GM18502 (cell line): ENCODE measurements around the gene BSCL2.
"Not testable (repeated sequence)": the region's sequence is repeated elsewhere in the genome, so short reads cannot be mapped to it uniquely, and the experiment has no call there.

Experiments used
- ATAC-seq: cut with Tn5 transposase; IDR thresholded peaks from one replicate; pipeline ENCODE4 v1.9.1; 2021; ENCODE audit warnings: mild to moderate bottlenecking; ENCODE audit not compliant: unreplicated experiment, poor library complexity

The BSCL2 gene

DNA sequence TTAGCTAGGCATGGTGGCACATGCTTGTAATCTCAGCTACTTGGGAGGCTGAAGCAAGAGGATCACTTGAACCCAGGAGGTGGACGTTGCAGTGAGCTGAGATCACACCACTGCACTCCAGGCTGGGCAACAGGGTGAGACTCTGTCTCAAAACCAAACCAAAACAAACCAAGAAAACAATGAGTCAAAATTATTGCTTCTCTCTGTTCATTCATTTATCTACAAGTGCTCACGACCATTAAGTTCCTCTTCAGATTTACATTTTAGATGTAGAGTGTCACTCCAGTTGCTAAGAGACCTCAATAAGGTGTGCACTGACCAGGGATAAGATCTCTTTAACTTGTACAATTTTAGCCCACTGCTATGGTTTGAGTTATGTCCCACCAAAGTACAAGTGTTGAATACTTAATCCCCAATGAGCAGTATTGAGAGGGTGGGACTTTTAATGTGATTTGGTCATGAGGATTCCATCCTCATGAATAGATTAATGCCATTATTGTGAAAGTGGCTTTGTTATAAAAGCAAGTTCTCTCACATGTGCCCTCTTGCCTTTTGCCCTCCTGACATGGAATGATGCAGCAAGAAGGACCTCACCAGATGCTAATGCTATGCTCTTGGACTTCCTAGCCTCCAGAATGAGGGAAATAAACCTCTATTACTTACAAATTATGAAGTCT, 12.2 kb upstream of the BSCL2 start:
- ATAC-seq, result no peak

DNA sequence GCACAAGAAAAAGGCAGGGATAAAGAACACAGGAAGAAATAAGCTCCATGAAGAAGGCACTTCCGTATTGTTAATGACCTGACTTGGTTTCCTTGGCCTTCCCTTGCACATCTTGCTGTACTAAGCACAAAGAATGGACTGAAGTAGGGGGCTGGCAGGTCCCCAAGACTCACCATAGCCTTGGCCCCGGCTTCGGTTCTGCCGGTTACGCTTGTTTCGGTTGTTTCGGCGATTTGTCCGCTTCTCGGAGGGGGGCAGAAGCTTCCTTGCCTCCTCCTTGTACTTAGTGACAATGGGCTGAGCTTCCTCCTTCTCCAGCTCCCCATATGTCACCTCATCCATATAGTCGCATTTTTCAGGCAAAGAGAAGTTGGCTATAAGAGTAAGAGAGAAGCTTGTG, 9.6 kb upstream of the BSCL2 start:
- no peak for ATAC-seq

DNA sequence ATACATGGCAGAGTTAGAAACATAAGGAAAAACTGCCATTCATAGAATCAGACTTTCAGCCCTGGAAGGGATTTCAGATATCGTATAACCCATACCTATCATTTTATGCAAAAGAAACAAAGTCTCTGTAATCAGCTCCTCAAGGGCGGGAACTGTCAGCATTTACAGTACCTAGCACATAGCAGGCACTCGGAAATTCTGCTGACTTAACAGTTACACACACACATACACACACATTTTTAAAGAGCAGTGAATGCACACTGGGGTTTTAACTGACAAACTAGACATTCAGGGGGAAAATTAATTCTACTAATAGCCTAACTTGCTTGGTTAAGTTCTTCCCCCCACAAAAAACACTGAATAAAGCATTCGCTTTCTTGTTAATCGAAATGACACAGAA, 9.0 kb upstream of the BSCL2 start:
- ATAC-seq, result no peak

DNA sequence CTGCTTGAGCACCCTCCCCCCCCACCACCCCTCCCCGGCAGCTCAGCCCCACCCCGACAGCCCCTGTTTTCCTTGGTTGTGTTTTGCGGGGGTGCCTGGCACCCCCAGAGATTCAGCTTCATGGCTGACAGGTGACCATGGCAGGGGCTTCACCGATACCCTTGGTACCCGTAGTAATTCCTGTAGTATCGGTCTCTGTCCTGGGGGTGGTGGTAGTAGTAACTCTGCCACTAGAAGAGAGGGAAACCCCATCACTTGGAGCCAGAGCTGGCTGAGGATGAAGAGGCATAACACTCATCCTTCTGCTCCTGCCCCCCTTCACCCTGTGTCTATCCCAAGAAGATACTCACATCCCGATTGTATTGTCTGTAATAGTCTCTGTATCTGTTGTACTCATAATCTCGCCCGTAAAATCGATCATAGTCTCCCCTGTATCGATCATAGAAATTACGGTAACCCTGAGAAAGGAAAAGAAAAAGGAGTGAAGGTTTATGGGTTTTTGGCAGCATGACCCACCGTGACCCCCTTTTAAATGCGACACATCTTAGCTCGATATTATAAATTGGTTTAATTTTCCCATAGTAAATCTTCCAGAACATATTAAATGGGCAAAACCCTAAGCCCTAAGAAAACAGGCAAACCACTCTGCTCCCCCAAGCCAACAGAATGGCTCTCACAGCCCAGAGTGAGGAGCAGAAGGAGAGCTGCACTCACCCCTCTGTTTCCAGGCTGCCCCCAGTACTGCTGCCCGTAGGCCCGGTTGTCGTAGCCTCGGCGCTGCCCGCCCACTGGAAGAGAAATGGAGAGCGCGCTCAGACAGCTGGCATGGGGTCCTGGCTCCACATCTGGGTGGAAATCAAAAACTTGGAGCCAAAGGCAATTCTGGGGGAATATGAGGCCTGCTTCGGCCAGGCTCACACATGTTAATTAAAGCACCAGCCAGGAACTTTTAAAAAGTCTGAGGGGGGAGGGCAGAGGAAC, 8.2 kb upstream of the BSCL2 start:
- no peak for ATAC-seq

DNA sequence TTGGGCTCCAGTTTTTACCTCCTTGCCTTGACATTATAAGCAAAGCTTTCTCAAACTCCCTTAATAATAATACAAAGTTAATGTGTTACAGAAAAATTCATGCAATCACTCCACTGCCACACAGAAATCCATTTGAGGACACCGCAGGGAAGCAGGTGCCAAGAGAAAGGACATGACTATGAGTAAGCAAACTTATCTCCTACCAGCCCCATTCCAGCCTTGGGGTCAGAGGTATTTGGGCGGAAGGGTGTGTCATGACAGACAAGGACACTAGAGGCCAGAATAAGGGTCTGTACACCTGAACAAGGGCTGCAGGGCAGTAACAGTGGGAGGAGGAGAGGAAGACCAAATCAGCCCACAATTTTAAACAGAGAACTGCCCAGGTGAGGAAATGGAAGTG, 6.1 kb upstream of the BSCL2 start:
- no peak for ATAC-seq

DNA sequence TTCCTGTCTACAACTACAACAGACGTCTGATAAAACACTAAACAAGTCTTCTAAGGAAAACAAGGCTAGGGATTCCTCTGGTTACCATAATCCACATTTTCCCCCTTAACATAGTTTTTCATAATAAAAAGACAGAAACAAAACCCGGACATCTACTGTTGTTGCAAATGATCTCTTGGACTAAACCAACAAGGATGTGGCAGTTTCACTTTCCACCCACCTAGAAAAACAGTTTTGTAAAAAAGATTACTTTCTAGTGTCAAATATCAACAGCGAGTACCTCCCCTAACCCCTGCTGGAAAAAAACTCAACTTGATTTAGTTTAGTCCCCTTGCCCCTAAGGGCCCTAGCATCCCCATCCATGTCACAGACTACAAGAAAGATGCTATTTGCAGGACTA, 5.6 kb upstream of the BSCL2 start:
- no peak for ATAC-seq

DNA sequence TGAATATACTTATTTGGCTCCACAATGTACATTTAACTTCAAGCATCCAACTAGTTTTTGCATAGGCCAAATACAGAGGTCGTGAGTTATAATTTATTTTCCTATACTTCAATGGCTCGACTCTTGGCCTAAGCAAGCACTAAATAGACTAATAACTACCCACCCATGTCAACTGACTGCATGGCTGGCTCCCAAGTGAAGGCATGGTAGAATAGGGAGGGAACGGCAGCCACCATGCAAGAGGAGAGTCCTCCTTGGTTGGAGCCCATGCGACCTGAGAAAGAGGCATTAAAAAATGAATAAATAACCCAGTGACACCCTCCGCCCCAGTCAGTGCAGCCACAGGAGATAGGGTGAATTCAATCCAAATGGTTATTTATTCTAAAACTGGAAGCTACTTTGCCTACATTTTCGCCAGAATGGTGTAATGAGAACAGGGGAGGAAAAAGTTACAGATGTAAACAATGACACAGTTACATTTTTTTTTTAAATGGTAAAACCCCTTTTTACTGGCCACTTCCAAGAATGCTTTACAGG, 5.1 kb upstream of the BSCL2 start:
- ATAC-seq, result no peak

DNA sequence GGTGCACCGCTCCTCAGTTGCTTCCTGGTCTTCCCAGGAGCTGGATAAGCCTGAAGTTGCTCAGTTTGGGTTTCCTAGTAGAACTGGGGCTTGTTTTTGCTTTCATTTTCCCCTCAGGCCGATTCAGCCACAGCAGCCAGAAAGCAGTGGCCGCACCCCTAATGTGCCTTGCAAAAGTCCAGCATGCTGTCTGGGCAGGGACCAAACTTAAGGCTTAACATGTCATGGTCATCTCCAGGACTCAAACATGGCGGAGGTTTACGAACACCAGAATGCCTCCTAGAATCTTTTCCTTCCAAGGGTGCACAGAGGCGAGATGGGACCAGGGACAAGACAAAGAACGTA, 2.7 kb upstream of the BSCL2 start:
- peak; percentile 5 for ATAC-seq

DNA sequence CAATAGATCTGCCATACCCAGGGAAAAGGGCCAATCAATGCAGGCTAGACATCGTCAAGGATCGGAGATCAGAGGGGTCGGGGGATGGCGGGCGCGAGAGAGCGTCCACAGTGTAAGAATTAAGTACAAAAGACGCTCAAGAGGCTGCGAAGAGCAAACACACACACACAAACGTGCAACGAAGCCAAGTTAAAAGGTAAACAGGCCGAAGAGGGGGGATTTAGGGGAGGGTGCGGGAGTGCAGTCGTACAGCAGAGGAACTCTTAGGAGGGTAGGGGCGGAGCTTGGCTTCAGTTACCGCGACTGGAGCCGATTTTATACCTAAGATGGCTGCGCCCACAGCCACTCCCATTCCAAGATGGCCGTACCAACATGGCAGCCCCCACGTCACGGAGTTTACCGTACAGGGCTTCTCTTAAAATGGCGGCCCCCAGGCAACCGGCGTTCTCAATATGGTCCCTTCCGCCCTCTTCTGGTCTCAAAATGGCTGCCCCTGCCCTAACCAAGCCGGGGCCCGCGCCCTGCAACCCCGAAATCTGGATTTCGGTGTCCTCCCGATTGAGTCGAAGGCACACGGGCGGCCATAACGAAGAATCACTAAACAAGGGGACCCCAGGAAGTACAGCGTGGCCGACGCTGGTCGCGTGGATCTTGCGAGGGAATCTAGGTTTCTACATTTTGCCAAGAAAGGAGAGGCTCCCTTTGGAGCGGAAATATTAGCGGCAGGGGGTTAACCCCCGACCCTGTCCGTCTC, 2.2 kb upstream of the BSCL2 start:
- peak; percentile 73 for ATAC-seq

DNA sequence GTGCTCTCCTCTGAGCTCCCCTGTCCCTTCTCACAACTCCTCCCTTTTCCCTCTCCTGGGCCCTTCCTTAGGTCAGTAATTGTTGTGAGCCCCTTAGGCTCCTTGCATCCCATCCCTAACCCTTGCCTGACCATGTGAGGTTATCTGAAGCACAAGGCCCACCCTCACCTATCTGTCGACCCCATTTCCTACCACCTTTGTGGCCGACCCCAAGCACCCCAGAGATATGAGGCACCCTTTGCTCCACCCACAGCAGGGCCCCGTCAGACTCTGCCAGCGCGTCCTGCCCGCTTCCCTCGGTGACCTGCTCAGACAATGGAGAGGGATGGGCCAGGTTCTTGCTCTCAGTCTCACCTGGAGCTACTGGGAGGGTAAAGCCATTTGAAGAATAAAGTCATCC, 1.6 kb upstream of the BSCL2 start:
- no peak for ATAC-seq

DNA sequence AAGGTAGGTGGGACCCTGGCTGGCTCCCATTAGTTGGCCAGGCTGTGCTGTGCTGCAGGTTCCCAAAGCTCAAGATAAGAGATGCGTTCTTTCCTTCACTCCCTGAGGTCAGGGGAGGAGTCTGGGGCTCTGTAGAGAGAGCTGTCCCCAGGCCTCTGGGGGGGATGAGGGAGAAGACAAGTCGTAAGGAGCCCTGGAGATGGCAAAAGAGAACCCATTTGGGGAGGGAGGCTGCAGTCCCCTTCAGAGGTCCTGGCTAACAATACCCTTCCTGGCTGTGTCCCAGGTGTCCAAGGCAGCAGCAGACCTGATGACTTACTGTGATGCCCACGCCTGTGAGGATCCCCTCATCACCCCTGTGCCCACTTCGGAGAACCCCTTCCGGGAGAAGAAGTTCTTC, 1.2 kb upstream of the BSCL2 start:
- no peak for ATAC-seq

DNA sequence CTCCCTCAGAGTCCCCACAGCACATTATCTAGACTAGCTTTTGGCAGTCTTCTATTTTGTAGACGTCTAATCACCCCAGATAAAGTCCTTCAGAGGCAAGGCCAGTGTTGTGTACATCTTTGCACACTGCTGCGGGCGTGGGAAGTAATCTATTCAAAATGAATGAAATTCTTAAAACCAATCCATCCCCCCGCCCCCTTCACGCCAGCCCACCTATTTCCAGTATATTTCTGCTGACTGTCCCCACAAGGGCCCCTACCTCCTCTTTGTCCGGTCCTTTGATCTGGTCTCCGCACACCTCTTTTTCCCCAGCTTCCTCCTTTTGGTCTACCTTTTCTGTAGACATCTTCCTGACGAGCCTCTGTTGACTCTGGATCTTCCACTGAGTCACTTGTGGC, 375 bp downstream of the BSCL2 start:
- ATAC-seq, result no peak

DNA sequence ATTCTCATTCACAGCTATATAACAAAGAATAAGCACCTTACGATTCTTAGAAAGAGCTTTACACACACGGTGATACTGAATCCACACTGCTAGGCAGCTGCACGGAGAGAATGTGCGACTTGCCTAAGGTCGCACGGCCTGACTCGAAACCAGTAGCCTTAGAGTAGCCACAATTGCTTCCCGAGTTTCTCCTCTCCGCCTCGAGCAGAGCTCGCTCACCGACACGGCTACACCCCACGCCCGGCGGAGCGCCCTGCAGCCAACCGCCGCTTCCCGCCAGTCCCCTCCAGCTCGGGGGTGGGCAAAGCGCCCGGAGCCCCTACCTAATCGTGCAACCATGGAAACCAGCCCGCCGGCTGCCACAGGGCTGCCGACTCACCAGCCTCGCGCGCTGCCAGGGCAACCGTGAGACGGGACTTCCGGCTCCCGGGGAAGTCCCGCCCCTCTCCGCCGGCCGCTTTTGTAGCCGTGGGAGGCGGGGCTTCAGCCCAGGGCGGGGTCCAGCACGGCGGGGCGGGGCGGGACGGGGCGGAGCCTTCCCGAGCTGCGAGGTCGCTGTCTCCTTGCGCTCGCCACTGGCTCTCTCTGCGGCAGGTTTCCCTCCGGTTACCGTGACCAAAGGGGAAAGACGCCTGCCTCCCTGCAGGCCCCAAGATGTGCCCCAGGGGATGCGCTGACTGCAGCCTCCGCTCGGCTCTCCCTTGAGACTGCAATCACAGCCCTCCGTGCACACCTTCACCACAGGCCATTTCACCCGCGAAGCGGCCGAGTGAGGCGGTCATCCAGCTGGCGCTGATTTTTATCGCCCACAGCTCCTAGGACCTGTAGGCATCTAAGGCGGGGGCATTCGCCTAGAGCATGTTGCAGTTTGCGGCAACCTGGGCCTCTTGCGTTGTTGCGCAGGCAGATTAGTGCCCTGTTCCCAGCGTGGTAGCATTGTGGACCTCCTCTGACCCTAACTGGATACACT, 1.1 kb downstream of the BSCL2 start:
- ATAC-seq, result peak; percentile 64

DNA sequence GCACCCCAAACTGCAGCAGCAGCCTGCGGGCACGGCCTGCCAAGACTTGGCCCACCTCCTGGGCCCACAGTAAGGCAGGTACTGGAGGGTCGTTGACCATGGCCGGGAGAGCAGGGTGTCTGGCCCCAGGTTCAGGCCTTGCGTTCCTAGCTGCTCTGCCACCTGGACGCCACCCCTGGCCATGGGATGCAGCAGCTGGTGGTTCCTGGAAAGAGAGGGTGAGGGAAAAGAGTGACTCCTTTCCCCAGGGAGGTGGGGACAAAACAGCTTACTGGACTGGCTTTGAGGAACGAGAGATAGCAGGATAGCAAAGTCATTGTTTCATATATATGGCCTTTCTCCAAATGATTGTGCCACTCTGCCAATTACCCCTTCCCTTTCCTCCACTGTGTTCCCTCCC, 1.8 kb downstream of the BSCL2 start:
- no peak for ATAC-seq

DNA sequence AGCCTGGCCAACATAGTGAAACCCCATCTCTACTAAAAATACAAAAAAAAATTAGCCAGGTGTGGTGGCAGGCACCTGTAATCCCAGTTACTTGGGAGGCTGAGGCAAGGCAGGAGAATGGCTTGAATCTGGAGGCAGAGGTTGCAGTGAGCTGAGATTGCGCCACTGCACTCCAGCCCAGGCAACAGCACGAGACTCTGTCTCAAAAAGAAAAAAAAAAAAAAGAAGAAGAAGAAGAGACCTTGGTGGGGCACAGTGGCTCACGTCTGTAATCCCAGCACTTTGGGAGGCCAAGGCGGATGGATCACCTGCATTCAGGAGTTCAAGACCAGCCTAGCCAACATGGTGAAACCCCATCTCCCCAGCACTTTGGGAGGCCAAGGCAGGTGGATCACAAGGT, 3.3 kb downstream of the BSCL2 start:
- ATAC-seq, result not testable (repeated sequence)

DNA sequence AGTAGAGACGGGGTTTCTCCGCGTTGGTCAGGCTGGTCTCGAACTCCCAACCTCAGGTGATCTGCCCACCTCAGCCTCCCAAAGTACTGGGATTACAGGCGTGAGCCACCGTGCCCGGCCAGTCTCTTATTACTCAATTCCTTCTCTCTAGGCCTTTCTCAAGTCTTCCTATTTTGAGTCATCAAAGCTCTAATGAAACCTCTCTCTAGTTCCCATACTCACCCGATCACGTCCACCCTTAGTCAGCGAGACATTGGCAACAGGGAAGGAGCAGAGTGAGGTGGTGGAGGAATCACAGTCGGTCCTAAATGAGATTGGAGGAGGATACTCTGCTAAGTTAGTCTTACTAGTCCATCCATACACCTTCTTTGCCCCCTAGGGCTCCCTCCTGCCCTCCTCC, 5.0 kb downstream of the BSCL2 start:
- no peak for ATAC-seq

DNA sequence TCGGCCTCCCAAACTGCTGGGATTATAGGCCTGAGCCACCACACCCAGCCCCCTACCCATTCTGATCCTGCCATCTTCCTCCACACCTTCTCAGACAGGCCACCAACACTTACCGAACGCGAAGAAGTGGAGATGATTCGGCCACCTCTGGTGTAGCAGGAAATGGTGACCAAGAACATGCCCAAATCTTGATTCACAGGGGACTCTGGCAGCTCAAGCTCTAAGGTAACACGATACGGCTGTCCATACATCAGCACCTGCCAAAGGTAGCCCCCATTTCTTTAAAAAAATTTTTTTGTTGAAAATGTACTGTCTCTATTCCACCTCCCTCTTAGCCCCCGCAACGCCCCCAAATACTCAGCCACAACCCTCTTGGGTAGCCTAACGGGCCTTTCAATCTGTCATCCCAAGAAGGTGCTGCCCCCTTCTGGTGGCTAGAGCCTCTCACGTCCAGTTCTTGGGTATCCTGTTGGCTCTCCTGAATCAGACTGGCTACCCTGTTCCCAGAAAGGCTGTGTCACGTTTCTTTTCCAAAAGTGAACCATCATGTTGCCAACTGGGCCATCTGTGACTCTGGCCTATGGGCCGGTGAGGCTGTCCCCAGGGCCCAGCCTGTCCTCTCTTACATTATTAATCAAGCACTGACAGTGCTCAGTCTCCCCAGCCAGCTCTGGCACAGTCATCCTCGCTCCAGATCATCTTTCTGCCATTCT, 12.6 kb downstream of the BSCL2 start:
- no peak for ATAC-seq

DNA sequence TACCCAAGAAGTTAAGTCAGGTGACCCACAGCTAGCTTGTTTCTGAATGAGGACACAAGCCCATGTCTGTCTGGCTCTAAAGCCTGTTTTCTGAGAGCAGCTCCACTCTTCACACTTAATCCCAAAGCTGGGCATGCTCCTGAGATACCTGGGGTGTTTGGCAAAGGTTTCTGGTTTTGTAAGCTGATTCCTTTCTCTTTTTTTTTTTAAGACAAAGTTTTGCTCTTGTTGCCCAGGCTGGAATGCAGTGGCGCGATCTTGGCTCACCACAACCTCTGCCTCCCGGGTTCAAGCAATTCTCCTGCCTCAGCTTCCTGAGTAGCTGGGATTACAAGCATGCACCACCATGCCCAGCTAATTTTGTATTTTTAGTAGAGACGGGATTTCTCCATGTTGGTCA, 13.6 kb downstream of the BSCL2 start:
- not testable (repeated sequence) for ATAC-seq
